ENCODE results near the gene DBN1. TPM values are rescaled to one million over a fixed set of nuclear protein-coding genes. Genes with fewer than 3 reads are reported as not detected.

Gene DBN1
- total RNA-seq, 2 experiments from 2014 or later, result 29.5 to 41.2 TPM

DNA sequence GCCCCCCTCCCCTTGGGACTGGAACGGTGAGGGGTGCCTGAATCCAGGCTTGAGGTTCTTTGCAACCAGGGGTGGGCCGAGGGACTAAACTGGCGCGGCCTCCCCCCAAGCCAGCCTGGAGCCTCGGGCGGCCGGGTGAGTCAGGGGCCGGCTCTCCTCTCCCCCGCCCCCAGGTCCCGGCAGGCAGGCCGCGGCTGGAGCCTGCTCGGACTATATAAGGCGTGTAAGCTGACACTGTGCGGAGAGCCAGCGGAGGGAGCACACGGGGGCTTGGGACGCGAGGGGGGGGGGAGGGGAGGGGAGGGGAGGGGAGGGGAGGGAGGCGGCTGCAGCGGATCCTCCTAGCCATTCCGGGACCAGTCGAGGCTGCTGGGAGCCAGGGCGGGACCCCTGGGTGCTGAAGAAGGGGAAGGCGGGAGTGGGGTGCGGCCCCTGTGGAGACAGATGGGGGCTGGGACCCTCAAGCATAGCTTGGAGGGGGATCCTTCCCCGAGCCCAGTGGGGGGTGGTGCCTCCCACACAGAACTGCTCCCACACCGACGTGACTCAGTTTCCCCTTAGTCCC, 23.4 kb upstream of the DBN1 start:
- POLR2A ChIA-PET, result interaction anchor here (0.6 to 1.3 kb wide), 4 partner anchors 19 to 476 kb away, joined by 3 to 5 read pairs (median 4); no protein-coding TSS in a partner anchor
- CTCF ChIA-PET, result interaction anchor here (0.6 to 3.6 kb wide), 17 partner anchors 10 to 193 kb away, joined by 3 to 23 read pairs (median 4); partner anchors contain the start of genes PRELID1 and RAB24
- DNase-seq, result peak; percentile 44
- Mint-ChIP-seq H3K9me3 (ENCODE audit: low read depth) (no peaks in the 10 kb centered on the region), H3K4me1 (peaks cover 31% of the 10 kb centered on the region), H3K27ac (no peak overlapping the region), H3K4me3 (peak overlapping the region; percentile 73), H3K27me3 (peaks cover 12% of the 10 kb centered on the region), H3K36me3 (ENCODE audit: low read depth) (peaks cover 5% of the 10 kb centered on the region)
- intact Hi-C loops (cut with DNase I, micrococcal nuclease), result loop anchor here (1.0 to 5.0 kb wide), 9 partner anchors 19 to 365 kb away; partner anchors contain the start of genes DBN1 (in 1 of the 2), DDX41 (in 1 of the 2), GRK6 (in 1 of the 2) and MXD3 (in 1 of the 2)
- ATAC-seq, result peak; percentile 0

DNA sequence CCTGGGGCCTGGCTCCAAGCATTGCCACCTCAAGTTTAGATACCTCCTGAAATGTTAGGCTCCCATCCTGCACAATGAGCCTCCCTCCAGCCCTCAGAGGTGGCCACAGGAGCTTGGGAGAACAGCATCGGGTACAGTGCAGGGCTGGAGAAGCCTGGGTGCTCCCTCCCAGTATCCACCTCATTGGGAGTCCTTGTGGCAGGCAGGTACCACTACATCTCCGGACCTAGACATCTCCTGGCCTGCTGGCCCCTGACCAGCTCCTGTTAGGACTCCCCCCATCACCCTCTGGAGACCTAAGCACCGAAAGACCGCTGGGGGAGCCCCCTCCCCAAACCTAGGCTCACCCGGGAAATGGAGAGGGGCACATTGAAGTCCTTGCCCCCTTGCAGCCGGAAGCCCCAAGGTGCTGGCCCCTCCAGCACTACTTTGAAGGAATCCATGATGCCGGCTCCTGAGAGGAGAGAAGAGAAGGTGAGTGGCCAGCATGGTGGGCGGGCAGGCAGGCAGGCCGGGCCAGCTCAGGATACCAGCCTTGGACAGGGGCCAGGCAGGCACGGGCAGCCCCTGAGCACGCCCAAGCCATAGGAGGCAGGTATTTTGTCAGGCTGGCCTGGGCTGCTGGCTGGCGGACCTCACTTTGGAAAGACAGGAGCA, 22.8 kb upstream of the DBN1 start:
- peak overlapping the region; percentile 37 for H3K27ac Mint-ChIP-seq
- peaks cover 31% of the 10 kb centered on the region for H3K4me1 Mint-ChIP-seq
- H3K4me3 Mint-ChIP-seq, result peak overlapping the region; percentile 73
- H3K27me3 Mint-ChIP-seq, result peaks cover 12% of the 10 kb centered on the region
- peaks cover 7% of the 10 kb centered on the region for H3K36me3 Mint-ChIP-seq (ENCODE audit: low read depth)
- H3K9me3 Mint-ChIP-seq (ENCODE audit: low read depth), result no peaks in the 10 kb centered on the region
- ChIA-PET POLR2A (no interaction called here), CTCF (interaction anchor here (0.5 to 3.6 kb wide), 12 partner anchors 12 to 187 kb away, joined by 3 to 23 read pairs (median 4); no protein-coding TSS in a partner anchor)
- ATAC-seq (no peak), DNase-seq (peak; percentile 43)
- intact Hi-C loops (cut with DNase I, micrococcal nuclease), result loop anchor here (5.0 kb wide), 2 partner anchors 184 to 364 kb away; partner anchors contain the start of genes MXD3 (in 1 of the 2) and NSD1 (in 1 of the 2)

DNA sequence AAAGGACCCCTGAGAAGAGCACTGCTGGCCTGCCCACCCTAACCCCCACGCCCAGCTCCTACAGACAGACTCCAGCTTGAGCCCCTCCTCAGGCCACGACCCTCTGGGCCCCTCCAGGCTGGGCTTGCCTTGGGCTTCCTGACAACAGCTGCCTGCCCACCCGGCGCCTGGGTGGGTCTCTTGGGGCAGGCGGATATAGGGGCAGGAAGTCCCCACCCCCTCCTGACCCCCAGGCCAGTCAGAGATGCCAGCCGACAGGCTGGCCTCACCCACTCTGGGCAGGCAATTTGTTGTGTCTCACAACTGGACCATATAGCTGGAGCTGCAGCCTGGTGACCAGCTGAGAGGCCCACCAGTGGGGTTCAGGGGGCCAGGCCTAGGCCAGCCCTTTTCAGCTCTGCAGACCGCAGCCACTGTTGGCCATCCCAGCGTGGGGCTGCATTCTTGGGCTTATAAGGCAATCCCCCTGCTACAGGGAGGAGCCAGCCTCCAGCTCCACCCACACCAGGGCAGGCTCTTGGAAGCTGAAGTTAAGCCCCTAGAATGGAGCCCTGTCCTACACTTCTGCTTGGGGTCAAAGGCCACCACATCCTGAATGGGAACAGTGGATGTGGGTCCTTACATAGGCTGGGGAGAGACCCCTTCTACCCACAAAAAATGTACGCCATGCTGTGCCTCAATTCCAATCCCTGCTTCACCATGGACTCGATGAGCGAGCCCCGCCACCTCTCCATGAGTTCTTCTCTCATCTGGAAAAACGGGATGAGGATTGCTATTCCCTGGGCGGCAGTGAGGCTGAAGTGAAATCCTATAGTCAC, 22.0 kb upstream of the DBN1 start:
- ATAC-seq, result no peak
- CTCF ChIA-PET, result interaction anchor here (0.5 to 3.6 kb wide), 13 partner anchors 11 to 186 kb away, joined by 3 to 23 read pairs (median 3); partner anchors contain the start of gene MXD3
- Mint-ChIP-seq H3K27me3 (peaks cover 12% of the 10 kb centered on the region), H3K36me3 (ENCODE audit: low read depth) (peaks cover 10% of the 10 kb centered on the region), H3K27ac (no peak overlapping the region), H3K4me1 (peaks cover 31% of the 10 kb centered on the region), H3K9me3 (ENCODE audit: low read depth) (no peaks in the 10 kb centered on the region), H3K4me3 (peak overlapping the region; percentile 73)
- intact Hi-C loops (cut with DNase I, micrococcal nuclease), result loop anchor here (5.0 kb wide), 2 partner anchors 183 to 363 kb away; partner anchors contain the start of genes MXD3 (in 1 of the 2) and NSD1 (in 1 of the 2)
- POLR2A ChIA-PET, result no interaction called here
- DNase-seq, result peak; percentile 35

DNA sequence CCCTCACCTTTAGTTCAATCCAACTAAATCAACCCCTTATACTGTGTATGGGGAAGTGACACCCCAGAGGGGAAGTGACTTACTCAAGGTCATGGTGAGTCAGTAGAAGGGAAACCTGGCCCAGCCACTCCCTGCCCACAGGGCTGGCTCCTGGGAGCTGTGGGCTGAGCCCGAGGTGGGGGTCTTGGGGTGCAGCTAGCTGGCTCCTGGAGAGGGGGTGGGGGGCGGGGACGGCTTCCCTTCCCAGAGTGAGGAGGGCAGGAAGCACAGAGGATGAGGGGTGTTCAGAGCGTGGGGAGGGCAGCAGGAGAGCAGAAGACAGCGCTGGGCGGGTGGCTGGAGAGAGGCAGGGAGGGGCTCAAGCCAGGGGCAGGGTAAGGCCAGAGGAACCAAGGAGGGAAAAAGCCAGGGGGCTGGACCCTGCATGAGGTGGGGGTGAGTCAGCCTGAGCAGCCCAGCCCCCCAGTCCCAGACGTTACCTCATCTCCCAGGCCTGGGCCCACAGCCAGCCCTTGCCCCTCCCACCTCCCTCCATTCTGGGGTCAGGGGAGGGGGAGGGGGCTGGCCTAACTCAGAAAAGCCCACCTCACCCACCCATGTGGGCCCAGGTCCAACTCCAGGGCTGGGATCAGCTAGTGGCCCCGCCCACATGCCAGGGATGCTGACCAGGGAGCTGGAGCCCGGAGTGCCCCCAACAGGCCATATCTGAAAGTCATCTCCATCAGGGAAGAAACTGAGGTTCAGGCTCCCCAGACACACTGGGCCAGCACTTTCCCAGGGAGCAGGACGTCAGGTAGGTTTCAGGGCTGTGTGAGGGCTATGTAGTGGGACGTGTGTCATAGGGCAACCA, 21.1 kb upstream of the DBN1 start:
- ChIA-PET CTCF (interaction anchor here (0.6 to 3.6 kb wide), 15 partner anchors 12 to 659 kb away, joined by 3 to 23 read pairs (median 3); partner anchors contain the start of genes MXD3 and NHP2), POLR2A (no interaction called here)
- DNase-seq (peak; percentile 71), ATAC-seq (peak; percentile 61)
- intact Hi-C loops (cut with DNase I, micrococcal nuclease), result loop anchor here (5.0 kb wide), 2 partner anchors 182 to 362 kb away; partner anchors contain the start of genes MXD3 (in 1 of the 2) and NSD1 (in 1 of the 2)
- Mint-ChIP-seq H3K27me3 (peaks cover 10% of the 10 kb centered on the region), H3K4me1 (peaks cover 31% of the 10 kb centered on the region), H3K9me3 (ENCODE audit: low read depth) (no peaks in the 10 kb centered on the region), H3K27ac (peak overlapping the region; percentile 75), H3K36me3 (ENCODE audit: low read depth) (peaks cover 10% of the 10 kb centered on the region), H3K4me3 (peak overlapping the region; percentile 23)

DNA sequence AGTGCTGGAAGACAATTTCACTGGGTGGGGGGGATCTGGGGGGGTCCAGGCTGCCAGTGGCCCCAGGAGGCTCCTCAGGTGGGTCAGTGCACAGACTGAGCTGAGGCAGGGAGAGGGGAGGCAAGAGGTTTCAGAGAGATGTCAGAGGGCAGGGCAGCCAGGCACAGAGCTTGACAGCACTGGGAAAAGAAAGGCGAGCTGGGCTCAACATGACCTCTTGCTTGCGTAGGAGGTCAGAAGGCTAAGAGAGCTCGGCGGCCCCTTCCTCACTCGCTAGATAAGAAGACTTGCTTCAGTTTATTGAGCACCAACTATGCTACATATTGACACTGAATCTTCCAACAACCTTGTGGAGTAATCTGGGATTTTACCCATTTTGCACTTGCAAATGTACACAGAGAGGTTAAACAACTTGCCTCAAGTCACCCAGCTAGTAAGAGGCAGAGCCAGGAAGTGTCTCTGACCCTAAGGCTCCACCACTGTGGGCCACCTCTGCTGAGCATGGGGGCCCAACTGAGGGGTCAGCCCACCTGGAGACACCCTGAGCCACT, 20.4 kb upstream of the DBN1 start:
- ChIA-PET CTCF (interaction anchor here (0.5 to 2.4 kb wide), 11 partner anchors 14 to 660 kb away, joined by 3 to 10 read pairs (median 4); partner anchors contain the start of gene NHP2), POLR2A (interaction anchor here (0.6 kb wide), 1 partner anchor 67 kb away, joined by 3 read pairs; no protein-coding TSS in a partner anchor)
- Mint-ChIP-seq H3K27ac (peak overlapping the region; percentile 75), H3K9me3 (ENCODE audit: low read depth) (no peaks in the 10 kb centered on the region), H3K36me3 (ENCODE audit: low read depth) (peaks cover 10% of the 10 kb centered on the region), H3K27me3 (peaks cover 8% of the 10 kb centered on the region), H3K4me3 (peak overlapping the region; percentile 23), H3K4me1 (peaks cover 30% of the 10 kb centered on the region)
- ATAC-seq (no peak), DNase-seq (no peak)
- intact Hi-C loops (cut with DNase I, micrococcal nuclease), result no loop called here

DNA sequence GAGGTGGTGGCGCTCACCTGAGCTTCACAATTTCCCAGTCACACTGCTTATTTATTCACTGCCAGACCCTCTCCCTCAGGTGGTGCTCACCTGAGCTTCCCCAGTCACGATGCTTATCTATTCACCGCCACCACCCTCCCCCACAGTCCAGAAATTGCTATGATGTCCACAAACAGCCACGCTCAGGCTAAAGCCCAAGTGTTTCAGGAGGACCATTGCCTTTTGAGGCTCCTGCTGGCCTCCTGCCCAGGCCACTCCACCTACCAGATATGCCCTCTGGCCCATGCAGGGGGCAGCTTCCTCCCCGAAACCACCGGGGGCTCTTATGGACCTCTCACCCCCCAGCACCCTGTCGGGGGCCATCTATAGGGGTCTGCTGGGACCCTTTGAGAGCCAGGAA, 19.4 kb upstream of the DBN1 start:
- Mint-ChIP-seq H3K27me3 (no peaks in the 10 kb centered on the region), H3K9me3 (ENCODE audit: low read depth) (no peaks in the 10 kb centered on the region), H3K4me3 (no peak overlapping the region), H3K4me1 (peaks cover 23% of the 10 kb centered on the region), H3K36me3 (ENCODE audit: low read depth) (peaks cover 15% of the 10 kb centered on the region), H3K27ac (peak overlapping the region; percentile 34)
- intact Hi-C loops (cut with DNase I, micrococcal nuclease), result no loop called here
- DNase-seq (no peak), ATAC-seq (no peak)
- POLR2A ChIA-PET, result interaction anchor here (0.6 kb wide), 1 partner anchor 466 kb away, joined by 3 read pairs; no protein-coding TSS in a partner anchor
- CTCF ChIA-PET, result interaction anchor here (0.8 to 2.4 kb wide), 9 partner anchors 10 to 120 kb away, joined by 3 to 10 read pairs (median 4); no protein-coding TSS in a partner anchor

DNA sequence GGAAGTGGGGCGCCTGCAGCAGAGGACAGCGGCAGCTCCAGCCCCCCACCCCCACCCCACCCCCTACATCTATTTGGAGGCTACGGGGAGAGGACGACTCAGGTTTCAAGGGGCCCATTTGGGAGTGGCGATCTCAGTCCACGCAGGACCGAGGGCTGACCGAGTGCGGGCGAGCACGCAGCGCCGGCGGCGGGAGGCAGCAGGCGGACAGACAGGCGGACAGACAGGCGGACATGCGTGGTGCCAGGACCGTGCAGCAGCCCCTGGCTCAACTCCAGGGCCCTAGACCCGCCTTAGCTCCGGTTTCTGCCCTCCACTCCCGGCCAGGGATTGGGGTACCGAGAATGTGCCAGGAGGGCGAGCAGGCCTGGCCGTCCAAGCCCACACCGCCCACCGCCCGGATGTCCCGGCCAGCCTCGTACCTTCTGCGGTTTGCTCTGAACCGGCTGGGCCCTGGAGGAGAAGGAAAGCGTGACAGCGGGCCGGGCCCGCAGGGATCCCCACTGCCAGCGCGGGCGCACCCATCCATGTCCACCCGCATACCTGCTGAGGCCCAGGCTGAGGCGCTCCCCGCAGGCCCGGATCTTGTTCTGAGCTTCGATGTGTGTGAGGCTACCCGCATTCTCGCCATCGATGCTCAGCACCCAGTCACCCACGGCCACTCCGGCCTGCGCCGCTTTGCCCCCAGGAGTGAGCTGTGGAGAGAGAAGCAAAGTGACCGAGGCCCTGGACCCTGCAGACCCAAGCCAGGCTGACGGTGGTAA, 18.7 kb upstream of the DBN1 start:
- peaks cover 19% of the 10 kb centered on the region for H3K36me3 Mint-ChIP-seq (ENCODE audit: low read depth)
- ChIA-PET POLR2A (interaction anchor here (0.6 kb wide), 2 partner anchors 102 to 465 kb away, joined by 3 read pairs; no protein-coding TSS in a partner anchor), CTCF (interaction anchor here (0.8 to 2.4 kb wide), 9 partner anchors 9 to 120 kb away, joined by 3 to 10 read pairs (median 4); no protein-coding TSS in a partner anchor)
- no peak for DNase-seq
- peaks cover 21% of the 10 kb centered on the region for H3K4me1 Mint-ChIP-seq
- H3K27ac Mint-ChIP-seq, result peak overlapping the region; percentile 34
- intact Hi-C loops (cut with DNase I, micrococcal nuclease), result no loop called here
- ATAC-seq, result no peak
- H3K9me3 Mint-ChIP-seq (ENCODE audit: low read depth), result no peaks in the 10 kb centered on the region
- no peaks in the 10 kb centered on the region for H3K27me3 Mint-ChIP-seq
- no peak overlapping the region for H3K4me3 Mint-ChIP-seq

DNA sequence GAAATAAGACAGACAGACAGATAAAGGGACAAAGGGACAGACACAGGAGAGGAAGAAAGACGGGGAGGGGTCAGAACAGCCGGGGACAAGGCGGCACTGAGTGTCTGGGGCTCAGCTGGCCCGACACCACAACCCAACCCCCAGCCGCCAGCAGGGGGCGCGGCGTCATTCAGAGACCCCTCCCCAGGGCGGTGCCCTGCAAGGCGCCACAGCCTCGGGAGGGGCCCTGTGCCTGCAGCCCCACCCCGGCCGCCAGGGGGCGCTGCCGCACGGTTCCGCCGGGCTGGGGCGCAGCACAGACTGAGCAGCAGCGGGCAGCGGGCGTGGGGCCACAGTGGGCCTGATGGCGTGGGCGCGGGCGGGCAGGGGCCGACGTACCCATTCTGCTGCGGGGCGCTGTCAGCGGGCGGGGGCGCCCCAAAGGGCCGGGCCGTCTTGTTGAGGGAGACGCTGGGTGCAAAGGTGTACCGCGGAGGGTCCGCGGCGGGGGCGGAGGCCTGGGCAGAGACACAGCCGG, 18.1 kb upstream of the DBN1 start:
- Mint-ChIP-seq H3K4me1 (peaks cover 21% of the 10 kb centered on the region), H3K27me3 (no peaks in the 10 kb centered on the region), H3K27ac (no peak overlapping the region), H3K4me3 (no peak overlapping the region), H3K9me3 (ENCODE audit: low read depth) (no peaks in the 10 kb centered on the region), H3K36me3 (ENCODE audit: low read depth) (peaks cover 21% of the 10 kb centered on the region)
- ChIA-PET CTCF (interaction anchor here (1.5 to 1.6 kb wide), 2 partner anchors 10 to 12 kb away, joined by 4 to 6 read pairs; no protein-coding TSS in a partner anchor), POLR2A (no interaction called here)
- peak; percentile 40 for ATAC-seq
- intact Hi-C loops (cut with DNase I, micrococcal nuclease), result no loop called here
- DNase-seq, result peak; percentile 73

DNA sequence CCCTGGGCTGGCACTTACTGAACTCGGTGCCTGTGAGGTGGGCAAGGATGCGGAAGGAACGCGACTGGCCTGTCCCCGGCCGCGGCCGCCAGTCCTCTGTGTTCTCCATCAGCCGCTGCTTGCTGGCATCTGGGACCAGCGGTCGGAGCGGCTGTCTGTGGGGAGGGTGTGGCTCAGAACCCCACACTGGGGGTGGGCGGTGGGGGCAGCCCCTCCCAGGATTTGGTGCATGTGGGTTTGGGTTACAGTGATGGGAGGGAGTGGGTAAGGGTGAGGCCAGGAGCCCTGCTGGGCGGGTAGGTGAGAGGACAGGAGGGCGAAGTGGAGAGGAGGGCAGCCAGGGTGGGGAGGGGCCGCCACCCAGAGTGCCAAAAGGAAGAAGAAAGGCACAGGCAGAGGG, 17.6 kb upstream of the DBN1 start:
- intact Hi-C loops (cut with DNase I, micrococcal nuclease), result no loop called here
- POLR2A ChIA-PET, result no interaction called here
- peaks cover 21% of the 10 kb centered on the region for H3K36me3 Mint-ChIP-seq (ENCODE audit: low read depth)
- ATAC-seq (no peak), DNase-seq (no peak)
- no peak overlapping the region for H3K4me3 Mint-ChIP-seq
- no peak overlapping the region for H3K27ac Mint-ChIP-seq
- CTCF ChIA-PET, result interaction anchor here (1.5 to 1.6 kb wide), 2 partner anchors 11 to 12 kb away, joined by 4 to 6 read pairs; no protein-coding TSS in a partner anchor
- H3K27me3 Mint-ChIP-seq, result no peaks in the 10 kb centered on the region
- H3K4me1 Mint-ChIP-seq, result peaks cover 18% of the 10 kb centered on the region
- no peaks in the 10 kb centered on the region for H3K9me3 Mint-ChIP-seq (ENCODE audit: low read depth)
